ENCODE data around the gene OR2A25.

Gene OR2A25

DNA sequence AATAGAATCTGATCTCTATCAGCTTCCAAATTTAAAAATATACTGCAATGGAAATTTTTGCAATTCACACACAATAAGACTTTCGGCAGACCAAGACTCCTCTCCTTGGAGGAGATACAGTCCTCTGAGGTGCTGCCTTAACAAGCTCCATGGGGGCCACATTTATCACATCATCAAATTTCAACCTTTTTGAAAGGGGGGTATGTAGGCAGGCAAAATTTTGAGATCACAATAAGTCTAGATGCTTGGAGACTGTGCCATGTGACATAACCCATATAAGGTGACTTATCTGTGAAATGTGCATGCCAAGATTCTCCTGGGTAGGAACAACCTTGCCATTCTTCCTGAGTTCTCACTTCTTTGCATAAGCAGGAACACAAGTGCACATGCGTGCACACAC, 16.4 kb downstream of the OR2A25 start, which contains the start of gene OR2A12:
Gene OR2A12, plus strand, starts transcription at position 301 of the 400 bp plus-strand sequence. CDS start 8,830 bp downstream, outside the sequence.
- DNase-seq = no peak

DNA sequence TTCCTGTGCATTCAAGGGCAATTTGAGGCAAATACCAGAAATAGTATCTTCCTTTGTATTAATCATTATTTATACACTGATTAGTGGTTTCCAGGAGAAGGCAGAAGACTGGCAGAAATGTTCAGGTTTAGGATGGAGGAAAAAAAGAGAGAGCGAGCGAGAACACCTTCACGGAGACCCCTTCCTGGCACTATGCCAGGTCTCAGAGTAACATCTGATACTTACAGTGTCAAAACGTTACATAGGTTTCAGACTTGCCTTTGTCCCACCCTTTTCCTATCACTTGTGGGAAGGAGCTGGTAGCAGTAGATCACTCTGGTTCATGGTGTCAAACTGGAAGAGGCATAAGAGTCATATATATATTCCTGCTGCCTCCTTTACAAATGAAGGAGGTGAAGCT, 17.1 kb downstream of the OR2A25 start:
- DNase-seq = no peak

DNA sequence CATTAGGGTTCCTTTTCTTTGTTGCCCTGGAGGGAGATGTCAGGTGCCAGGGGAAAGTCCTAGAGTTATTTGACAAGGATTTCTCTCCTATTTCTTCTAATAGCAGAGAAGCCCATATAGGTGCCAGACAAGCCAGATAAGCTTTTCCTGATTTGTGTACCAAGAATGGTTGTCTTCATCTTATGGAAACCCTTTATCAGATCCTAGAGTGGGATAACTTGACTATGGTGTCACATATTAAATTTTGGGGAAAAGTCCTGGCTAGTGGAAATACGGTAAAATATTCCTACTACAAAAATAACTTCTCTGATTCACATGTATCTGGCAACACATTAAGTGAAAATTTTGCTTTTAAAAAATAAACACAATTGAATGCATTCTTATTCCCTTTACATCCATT, 17.6 kb downstream of the OR2A25 start:
- no peak for DNase-seq

DNA sequence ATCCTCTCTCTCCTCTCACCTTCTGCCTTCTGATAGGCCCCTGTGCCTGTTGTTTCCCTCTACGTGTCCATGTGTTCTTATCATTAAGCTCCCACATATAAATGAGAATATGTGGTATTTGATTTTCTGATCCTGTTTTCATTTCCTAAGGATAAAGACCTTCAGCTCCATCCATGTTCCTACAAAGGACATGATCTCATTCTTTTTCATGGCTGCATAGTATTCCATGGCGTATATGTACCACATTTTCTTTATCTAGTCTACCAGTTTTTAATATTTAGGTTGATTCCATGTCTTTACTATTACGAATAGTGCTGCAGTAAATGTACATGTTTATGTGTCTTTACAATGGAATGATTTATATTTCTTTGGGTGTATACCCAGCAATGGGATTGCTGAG, 21.1 kb downstream of the OR2A25 start:
- DNase-seq = no peak

DNA sequence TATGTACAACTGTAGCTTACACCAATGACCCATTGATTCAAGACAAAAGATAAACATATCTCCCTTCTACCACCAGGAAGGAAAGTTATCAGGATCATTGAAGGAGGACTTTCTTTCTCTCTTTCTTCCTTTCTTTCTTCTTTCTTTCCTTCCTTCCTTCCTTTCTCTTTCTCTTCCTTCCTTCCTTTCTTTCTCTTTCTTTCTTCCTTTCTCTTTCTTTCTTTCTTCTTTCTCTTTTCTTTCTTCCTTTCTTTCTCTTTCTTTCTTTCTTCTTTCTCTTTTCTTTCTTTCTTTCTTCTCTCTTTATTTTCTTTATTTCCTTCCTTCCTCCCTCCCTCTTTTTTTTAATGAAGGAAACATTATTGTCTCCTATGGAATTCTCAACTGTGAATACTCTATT, 29.2 kb downstream of the OR2A25 start:
- no peak for DNase-seq

DNA sequence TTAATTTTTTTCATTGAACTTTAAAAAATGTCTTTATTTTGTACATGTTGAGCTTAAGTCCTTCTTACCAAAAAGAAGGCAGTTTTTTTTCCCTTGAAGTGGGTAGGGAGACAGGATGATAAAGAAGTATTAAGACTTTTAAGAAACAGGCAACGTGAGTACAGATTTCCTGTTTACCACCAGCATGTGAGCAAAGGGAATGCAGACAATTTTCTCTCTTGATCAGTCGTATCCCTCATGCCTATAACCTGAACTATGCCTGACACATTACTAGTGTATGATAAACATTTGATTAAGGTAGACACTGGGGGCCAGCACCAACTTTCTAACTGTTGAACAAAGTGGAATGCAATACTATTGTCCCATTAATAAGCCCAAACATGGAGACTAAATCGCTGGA, 31.0 kb downstream of the OR2A25 start:
- DNase-seq = no peak

DNA sequence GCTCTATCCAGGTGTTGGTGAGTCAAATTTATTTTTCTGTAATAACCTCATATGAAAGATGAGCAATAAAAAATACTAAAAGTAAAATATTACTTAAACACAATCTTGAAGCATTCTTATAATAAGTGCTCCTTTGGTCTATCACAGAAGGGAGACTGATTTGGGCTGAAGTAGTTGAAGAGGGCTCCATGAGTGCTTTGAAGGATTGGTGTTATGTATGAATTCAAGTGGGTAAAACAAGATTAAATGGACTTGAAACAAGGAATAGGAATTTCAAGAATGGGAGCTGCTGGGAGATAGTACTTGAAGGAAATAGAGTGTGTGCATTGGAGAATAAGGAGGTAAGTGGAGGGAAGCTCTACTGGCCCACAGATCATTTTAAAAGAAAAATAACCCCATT, 32.4 kb downstream of the OR2A25 start:
- DNase-seq = no peak

DNA sequence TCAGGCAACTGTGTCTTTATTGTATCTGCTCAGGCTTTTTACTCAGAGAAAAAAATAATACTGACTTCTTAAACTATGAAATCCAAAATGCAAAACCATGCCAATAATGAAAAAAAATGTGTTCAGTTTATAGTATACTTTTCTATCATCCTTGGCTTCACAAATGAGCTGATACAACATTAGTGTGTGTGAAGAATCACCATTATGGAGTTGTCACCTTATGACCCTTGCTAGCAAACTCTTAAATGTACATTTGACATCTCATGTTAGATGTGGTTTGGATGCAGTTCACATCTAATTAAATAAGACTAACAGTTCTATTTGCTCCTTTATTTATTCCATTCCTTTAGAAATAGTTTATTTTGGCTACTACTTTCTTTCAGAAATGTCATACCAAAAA, 35.6 kb downstream of the OR2A25 start:
- DNase-seq = no peak

DNA sequence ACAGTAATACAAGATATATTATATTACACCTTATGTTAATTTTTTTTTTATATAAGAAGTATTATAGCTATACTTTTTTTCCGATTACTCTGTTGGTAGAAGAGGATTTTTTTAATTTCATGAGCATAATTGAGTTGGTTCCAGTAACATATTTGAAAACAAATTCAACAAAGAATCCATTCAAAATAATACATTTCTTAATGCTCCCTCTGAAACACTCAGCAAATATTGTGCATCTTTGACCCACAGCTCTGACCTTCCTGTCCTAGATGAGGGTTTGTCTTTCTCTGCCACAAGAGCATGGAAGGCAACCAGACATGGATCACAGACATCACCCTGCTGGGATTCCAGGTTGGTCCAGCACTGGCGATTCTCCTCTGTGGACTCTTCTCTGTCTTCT, 39.7 kb downstream of the OR2A25 start, which contains the start of gene OR2A2:
Gene OR2A2, plus strand, starts transcription at position 301 of the 400 bp plus-strand sequence. Its CDS starts 0 bp downstream, at position 301.
- DNase-seq = no peak

DNA sequence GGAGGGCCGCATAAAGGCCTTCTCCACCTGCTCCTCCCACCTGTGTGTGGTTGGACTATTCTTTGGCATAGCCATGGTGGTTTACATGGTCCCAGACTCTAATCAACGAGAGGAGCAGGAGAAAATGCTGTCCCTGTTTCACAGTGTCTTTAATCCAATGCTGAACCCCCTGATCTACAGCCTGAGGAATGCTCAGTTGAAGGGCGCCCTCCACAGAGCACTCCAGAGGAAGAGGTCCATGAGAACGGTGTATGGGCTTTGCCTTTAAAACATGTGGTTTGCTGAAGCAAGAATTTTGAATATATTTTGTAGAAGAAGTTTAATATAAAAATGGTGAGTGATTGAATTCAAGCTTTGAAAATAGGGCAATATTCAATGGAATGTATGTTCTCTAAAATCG, 40.7 kb downstream of the OR2A25 start:
- no peak for DNase-seq

DNA sequence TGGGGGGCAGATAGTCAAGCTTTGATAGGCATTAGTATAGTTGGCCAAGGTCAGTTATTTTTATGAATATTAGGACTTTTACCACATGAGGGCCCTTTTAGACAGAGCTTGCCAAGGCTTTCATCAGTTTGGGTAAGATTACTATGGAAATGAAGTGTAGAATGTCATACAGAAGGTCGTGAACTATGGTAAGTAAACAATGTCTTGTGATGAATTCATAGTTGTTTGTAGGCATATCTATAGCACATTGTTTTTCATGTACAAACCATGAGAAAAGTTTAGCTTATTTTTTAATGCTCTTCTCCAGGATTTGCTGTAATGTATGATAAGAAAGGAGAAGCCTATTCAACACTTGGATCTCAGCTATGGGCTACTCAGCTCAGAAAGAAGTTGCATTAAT, 44.0 kb downstream of the OR2A25 start:
- DNase-seq = no peak

DNA sequence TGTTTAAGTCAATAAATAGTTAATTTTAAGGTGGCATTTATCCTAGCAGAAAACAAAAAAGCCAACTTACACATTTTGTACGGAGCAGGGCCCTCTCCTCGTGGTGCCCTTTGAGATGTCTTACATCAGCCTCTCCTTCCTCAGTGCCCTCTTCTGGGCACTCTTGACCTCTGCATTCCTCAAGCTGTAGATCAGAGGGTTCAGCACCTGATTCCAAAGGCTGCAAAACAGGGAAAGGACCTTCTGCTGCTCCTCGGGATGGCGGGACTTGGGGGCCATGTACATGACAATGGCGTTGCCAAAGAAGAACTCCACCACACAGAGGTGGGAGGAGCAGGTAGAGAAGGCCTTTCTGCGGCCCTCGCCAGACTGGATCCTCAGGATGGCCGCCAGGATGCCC, 48.7 kb downstream of the OR2A25 start:
- no peak for DNase-seq

DNA sequence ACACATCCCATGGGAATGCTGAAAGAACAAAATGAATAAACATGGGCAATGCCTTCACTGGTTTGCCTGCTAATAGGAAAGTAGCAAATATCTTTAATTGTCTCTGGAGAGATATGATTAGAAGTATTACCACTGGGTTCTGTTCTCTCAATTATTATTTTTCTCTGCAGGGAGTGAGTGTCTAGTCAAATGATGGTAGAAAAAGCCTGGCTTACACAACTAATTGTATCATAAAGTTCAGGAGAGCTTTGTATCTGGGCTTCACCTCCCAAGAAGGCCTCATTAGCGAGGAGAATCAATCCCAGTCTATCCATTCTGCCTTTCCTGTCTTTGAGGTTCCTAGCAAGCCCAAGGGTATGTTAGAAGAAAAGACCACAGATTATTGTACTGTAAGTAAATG, 53.3 kb downstream of the OR2A25 start, which contains the start of gene OR2A14:
Gene OR2A14, plus strand, starts transcription at position 301 of the 400 bp plus-strand sequence. CDS start 5,937 bp downstream, outside the sequence.
- DNase-seq = no peak

All from suppressor macrophage (primary cell).